ENCODE data around the gene CPTP.

GRCh38 chr1:1311107-1312104 is 13.2 kb upstream of the CPTP start:
- TF ChIP-seq YY1 (IDR thresholded peaks at IDR 0.05; ENCODE audit: insufficient read depth, insufficient read length) = no peak
- no peak for TF ChIP-seq ZNF274 (IDR thresholded peaks at IDR 0.05; ENCODE audit: low read depth, low read length)
